Measurements from ENCODE around the gene TCTA.

TCTA gene

DNA sequence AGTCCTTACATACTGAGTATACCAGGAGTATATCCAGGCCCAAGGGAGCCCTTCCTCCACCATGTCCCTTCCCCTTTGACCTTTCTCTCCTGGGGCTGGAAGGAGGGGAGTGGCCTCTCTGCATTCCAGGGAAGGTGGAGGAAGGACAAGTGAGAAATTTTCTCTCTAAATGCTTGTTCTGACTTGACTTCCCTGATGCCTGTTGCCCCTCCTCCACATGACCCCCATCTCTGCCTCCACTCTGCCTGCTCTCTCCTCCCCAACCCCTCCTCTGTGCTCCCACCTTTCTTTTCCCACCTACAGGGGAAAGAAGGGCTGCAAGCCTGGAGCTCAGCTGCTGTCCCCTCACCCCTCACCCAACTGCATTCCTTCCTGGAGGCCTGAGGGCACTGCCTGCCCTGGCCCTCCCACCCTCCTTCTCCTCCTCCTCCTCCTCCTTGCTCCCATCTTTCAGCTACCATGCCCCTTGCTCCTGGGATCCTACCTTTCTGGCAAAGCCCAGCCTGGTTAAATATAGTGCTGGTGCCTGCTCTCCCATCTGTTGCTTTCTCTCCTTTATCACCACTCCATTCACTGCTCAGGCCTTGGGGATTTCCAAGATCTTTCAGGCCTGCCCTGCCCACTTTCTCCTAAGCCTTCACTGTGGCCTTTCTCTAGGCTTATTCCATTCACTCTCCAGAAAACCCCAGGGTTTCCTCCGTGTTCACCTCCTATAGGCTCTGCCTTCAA is 49.4 kb downstream of the TCTA start:
- H3K4me3 ChIP-seq (ENCODE audit: low read length) = no peak overlapping the region
- TF ChIP-seq ZNF274 (IDR thresholded peaks at IDR 0.05; ENCODE audit: low read depth, low read length) = no peak

DNA sequence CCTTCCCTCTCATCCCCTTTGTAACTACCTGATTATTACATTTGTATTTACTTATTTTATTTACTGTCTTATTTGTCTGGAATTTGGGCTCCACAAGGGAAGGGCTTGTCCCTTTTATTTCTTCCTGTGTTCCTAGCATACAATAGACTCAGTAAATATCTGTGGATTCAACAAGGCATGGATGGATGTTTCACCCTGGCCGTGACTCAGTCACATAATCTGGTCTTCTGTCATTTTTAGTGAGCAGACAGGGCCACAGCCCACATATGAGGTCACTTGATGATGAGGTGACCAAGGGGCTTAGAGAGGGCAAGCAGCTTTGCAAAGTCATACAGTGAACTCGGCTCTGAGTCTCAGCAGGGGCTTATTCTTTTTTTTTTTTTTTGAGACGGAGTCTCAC is 50.0 kb downstream of the TCTA start:
- TF ChIP-seq ZNF274 (IDR thresholded peaks at IDR 0.05; ENCODE audit: low read depth, low read length) = no peak
- H3K4me3 ChIP-seq (ENCODE audit: low read length) = no peak overlapping the region

DNA sequence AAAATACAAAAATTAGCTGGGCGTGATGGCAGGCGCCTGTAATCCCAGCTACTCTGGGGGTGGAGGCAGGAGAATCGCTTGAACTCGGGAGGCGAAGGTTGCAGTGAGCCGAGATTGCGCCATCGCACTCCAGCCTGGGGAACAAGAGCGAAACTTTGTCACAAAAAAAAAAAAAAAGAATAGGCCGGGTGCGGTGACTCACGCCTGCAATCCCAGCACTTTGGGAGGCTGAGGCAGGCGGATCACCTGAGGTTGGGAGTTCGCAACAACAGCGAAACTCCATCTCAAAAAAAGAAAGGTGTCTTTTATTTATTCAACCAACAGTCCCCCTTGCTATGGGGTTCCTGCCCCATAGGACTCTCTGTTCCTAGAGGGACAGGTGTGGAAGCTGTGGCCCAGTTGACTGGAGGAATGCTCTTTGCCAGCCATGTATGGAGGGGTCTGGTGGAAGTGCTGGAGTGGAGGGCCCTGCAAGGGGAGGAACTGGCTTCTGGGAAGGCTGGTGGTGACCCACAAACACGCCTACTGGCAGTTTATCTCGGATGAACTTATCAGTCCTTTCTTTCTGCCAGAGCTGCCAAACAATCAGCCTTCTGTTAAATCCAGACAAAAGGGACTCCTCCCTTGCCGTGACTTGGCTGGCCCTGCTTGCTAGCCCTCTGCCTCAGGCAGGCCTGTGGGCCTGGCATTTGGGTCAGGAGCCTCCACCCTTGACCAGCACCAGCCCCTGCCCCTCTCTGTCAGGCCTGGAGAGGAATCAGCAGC is 53.2 kb downstream of the TCTA start:
- no peak for TF ChIP-seq ZNF274 (IDR thresholded peaks at IDR 0.05; ENCODE audit: low read depth, low read length)
- no peak overlapping the region for H3K4me3 ChIP-seq (ENCODE audit: low read length)
